ENCODE data around the gene DNMT3B.

DNA sequence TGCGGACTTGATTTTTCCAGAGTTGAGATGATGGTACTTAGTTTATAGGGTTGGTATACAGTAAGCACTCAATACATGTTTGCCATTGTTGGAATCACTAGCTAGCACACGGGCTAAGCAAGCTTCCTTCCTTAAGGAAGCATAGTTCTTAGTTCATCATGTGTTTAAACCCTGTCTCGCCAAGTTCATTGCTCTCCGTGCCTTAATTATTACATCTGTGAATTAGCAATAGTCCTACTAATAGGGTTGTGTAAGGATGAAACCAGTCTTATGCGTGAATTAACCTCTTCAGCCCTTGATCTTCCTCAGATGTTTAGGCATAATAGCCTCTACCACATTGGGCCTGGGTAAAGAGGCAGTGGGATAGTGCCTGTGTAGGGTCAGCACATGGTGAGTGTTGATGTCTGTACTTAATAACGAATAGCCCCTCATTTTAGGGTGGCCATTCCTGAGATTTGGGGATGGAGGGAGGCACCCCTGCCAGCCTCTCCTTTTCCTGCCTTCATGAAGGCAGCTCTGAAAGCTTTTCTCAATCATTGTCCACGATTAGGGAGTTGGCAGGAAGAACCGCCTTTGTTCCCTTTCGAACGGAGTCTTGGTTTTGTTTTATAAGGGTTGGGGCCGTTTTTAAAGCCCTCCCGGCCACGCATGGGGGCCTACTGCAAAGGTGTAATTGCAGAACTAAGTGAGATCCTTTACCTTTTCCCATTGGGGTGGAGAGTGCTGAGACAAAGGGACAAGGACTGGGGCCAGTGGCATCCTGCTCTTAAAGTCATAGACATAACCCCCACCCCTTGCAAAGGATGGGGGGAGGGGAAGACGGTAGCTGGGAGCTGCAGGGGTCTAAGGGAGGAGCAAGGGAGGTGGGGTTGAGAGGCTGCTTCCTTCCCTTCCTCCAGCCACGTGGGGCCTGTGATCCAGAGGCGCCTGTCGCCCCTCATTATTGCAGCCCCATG lies 2.1 kb downstream of the DNMT3B start:
- TF ChIP-seq, protein P1, sequence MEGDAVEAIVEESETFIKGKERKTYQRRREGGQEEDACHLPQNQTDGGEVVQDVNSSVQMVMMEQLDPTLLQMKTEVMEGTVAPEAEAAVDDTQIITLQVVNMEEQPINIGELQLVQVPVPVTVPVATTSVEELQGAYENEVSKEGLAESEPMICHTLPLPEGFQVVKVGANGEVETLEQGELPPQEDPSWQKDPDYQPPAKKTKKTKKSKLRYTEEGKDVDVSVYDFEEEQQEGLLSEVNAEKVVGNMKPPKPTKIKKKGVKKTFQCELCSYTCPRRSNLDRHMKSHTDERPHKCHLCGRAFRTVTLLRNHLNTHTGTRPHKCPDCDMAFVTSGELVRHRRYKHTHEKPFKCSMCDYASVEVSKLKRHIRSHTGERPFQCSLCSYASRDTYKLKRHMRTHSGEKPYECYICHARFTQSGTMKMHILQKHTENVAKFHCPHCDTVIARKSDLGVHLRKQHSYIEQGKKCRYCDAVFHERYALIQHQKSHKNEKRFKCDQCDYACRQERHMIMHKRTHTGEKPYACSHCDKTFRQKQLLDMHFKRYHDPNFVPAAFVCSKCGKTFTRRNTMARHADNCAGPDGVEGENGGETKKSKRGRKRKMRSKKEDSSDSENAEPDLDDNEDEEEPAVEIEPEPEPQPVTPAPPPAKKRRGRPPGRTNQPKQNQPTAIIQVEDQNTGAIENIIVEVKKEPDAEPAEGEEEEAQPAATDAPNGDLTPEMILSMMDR (IDR thresholded peaks at IDR 0.05; ENCODE audit: insufficient read depth, low read length), result no peak
- TF ChIP-seq, protein P2, sequence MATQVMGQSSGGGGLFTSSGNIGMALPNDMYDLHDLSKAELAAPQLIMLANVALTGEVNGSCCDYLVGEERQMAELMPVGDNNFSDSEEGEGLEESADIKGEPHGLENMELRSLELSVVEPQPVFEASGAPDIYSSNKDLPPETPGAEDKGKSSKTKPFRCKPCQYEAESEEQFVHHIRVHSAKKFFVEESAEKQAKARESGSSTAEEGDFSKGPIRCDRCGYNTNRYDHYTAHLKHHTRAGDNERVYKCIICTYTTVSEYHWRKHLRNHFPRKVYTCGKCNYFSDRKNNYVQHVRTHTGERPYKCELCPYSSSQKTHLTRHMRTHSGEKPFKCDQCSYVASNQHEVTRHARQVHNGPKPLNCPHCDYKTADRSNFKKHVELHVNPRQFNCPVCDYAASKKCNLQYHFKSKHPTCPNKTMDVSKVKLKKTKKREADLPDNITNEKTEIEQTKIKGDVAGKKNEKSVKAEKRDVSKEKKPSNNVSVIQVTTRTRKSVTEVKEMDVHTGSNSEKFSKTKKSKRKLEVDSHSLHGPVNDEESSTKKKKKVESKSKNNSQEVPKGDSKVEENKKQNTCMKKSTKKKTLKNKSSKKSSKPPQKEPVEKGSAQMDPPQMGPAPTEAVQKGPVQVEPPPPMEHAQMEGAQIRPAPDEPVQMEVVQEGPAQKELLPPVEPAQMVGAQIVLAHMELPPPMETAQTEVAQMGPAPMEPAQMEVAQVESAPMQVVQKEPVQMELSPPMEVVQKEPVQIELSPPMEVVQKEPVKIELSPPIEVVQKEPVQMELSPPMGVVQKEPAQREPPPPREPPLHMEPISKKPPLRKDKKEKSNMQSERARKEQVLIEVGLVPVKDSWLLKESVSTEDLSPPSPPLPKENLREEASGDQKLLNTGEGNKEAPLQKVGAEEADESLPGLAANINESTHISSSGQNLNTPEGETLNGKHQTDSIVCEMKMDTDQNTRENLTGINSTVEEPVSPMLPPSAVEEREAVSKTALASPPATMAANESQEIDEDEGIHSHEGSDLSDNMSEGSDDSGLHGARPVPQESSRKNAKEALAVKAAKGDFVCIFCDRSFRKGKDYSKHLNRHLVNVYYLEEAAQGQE (IDR thresholded peaks at IDR 0.05; ENCODE audit: insufficient replicate concordance, low read depth), result no peak
